ENCODE data around the gene ZSCAN5B.

DNA sequence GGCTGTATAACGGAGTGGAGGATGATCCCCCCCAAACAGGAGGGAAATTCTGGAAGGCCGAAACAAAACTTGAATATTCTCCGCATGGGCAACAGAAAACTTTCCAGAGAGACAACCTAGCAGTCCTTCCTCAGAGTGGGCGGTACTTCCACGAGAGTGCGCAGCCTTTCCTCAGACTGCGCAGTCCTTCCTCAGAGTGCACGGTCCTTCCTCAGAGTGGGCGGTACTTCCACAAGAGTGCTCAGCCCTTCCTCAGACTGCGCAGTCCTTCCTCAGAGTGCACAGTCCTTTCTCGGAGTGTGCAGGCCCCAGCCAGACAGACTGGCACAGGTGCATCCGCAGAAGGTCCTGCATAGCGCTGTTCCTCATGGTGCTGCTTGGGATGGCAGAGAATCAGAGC, 34.5 kb downstream of the ZSCAN5B start:
- TF ChIP-seq, protein P1, sequence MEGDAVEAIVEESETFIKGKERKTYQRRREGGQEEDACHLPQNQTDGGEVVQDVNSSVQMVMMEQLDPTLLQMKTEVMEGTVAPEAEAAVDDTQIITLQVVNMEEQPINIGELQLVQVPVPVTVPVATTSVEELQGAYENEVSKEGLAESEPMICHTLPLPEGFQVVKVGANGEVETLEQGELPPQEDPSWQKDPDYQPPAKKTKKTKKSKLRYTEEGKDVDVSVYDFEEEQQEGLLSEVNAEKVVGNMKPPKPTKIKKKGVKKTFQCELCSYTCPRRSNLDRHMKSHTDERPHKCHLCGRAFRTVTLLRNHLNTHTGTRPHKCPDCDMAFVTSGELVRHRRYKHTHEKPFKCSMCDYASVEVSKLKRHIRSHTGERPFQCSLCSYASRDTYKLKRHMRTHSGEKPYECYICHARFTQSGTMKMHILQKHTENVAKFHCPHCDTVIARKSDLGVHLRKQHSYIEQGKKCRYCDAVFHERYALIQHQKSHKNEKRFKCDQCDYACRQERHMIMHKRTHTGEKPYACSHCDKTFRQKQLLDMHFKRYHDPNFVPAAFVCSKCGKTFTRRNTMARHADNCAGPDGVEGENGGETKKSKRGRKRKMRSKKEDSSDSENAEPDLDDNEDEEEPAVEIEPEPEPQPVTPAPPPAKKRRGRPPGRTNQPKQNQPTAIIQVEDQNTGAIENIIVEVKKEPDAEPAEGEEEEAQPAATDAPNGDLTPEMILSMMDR (IDR thresholded peaks at IDR 0.05; ENCODE audit: low read depth, low read length): no peak
- TF ChIP-seq POLR2A (IDR thresholded peaks at IDR 0.05; ENCODE audit: extremely low read depth, insufficient read length): no peak

Data from NB4 (cell line).